GM12801 (cell line): ENCODE data around the gene ARHGAP5.

Experiments used
- TF ChIP-seq, protein P1 (sequence below): IDR thresholded peaks from one replicate; pipeline ENCODE4 v1.5.1; 2011; ENCODE audit warnings: control low read depth; ENCODE audit not compliant: insufficient read length; ENCODE audit errors: extremely low read depth

Gene ARHGAP5

DNA sequence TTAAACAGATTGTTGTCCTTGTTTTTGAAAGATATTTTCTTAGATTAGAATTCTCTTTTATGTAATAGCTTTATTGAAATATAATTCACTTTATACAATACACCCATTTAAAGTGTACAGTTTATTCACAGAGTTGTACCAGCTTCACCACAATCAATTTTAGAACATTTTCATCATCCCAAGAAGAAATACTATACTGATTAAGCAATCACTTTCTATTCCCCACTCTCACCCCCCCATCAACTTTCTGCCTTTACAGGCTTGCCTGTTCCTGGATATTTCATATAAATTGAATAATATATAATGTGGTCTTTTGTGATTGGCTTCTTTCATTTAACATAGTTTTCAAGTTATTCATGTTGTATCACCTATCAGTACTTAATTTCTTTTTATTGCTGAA lies 44.4 kb downstream of the ARHGAP5 start:
- TF ChIP-seq, protein P1, sequence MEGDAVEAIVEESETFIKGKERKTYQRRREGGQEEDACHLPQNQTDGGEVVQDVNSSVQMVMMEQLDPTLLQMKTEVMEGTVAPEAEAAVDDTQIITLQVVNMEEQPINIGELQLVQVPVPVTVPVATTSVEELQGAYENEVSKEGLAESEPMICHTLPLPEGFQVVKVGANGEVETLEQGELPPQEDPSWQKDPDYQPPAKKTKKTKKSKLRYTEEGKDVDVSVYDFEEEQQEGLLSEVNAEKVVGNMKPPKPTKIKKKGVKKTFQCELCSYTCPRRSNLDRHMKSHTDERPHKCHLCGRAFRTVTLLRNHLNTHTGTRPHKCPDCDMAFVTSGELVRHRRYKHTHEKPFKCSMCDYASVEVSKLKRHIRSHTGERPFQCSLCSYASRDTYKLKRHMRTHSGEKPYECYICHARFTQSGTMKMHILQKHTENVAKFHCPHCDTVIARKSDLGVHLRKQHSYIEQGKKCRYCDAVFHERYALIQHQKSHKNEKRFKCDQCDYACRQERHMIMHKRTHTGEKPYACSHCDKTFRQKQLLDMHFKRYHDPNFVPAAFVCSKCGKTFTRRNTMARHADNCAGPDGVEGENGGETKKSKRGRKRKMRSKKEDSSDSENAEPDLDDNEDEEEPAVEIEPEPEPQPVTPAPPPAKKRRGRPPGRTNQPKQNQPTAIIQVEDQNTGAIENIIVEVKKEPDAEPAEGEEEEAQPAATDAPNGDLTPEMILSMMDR, result no peak

DNA sequence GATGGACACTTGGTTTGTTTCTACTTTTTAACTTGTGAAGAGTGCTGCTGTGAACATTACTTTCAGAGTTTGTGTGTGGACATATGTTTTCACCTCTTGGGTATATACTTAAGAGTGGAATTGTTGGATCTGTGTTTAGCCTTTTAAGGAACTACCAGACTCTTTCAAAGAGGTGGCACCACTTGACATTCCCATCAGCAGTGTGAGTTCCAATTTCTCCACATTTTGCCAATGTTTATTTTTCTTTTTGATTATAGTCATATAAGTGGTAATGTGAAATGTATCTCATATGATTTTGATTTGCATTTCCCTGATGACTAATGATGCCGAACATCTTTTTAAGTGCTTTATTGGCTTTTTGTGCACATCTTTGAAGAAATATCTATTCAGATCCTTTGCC lies 44.8 kb downstream of the ARHGAP5 start:
- TF ChIP-seq, protein P1, result no peak

DNA sequence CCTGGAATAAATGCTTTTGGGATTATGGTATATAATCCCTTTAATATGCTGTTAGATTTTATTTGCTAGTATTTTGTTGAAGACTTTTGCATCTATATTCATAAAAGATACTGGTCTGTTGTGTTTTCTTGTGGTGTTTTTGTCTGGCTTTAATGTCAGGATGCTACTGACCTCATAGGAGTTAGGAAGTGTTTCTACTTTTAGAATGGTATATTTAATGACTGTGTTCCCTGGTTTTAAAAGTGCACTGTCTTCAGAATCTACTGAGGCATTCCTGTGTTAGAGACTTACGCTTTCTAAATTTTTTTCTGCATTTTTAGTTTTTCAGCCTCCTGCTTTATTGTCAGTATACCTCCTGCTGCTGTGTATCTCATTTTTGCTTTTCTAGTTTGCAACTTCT lies 51.6 kb downstream of the ARHGAP5 start:
- TF ChIP-seq, protein P1, result no peak

DNA sequence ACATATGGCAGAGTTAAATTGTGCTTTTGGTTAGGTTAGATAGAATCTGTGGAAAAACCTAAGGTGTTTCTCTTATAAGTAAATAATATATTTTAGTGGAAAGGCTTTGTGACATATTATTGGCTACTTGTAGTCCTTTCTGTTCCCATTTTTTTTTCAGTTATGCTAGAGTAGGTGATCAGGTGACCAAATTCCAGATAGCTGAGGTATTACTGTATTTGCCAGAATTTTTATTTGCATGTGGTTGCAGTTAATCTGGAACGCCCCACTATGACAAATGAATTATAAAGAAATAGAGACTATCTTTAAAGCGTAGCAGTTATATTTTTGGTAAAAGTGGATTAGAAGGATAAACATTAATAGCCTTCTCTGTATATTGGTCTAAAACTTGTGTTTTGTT lies 52.0 kb downstream of the ARHGAP5 start:
- TF ChIP-seq, protein P1, result no peak

DNA sequence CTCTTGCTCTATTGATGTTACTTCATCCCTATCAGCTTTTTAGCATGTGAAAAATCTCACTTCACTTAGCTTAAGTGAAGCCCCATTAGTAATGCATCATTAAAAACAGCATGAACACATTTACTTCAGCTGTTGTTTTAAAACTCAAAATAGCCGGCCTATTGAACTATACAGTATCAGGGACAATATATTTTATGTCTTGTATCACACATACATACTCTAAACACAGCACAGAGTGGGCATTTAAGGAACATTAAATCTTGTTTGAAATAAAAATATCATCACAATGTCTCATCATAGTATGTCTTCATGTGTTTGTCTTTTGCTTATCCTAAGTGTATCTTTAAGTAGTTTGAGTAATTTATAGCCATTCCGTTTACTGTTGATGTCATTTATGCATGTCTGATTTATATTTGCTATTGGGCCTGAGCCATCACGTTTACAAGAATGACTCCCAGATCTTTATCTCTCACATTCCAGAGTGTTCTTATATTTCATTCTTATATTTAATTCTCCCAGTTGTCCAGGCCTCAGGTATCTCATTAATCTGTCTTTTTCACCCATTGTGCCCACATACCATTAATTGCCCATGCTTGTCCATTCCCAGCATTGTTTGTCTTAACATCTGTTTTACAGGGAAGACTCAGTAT lies 57.5 kb downstream of the ARHGAP5 start:
- TF ChIP-seq, protein P1, result no peak

DNA sequence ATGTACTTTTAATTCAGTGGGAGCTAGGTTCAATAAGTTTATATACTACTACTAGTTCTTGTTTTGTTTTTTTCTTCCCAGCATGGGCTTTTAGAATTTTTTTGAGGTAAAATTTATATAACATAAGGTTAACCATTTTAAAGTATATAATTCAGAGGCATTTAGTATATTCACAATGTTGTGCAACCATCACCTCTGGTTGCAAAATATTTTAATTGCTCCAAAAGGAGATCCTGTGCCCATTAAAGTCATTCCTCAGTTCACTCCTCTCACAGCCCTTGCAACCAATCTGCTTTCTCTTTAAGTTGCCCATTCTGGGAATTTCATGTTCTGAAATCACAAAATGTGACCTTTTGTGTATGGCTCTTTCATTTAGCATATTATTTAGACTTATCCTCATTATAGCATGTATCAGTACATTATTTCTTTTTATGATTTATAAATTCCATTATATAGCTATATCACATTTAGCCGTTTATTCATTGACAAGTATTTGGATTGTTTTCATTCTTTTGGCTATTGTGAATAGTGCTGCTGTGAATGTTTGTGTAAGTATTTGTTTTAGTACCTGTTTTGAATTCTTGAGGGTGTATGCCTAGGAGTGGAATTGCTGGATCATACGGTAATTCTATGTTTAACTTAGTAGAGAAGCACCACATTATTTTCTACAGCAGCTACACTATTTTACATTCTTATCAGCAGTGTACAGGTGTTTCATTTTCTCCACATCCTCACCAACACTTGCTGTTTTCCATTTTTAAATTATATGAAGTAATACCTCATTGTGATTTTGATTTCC lies 59.1 kb downstream of the ARHGAP5 start:
- TF ChIP-seq, protein P1, result no peak

DNA sequence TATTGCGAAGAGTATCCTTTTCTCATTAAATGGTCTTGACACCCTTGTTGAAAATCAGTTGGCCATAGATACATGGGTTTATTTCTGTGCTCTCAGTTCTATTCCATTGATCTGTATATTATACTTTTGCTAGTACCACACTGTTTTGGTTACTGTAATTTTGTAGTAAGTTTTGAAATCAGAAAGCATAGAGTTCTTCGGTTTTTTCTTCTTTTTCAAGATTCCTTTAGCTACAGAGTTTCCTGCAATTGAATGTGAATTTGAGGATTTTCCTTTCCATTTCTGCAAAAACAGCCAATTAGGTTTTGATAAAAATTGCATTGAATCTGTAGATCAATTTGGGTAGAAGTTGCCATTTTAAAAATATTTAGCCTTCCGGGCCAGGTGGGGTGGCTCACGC lies 60.2 kb downstream of the ARHGAP5 start:
- TF ChIP-seq, protein P1, result no peak
